ENCODE measurements around the gene SARS2.

SARS2 gene

GRCh38 chr19:38956264-38956663 lies 25.7 kb upstream of the SARS2 start:
- no peak for TF ChIP-seq CTCF (IDR thresholded peaks at IDR 0.05; ENCODE audit: poor library complexity, severe bottlenecking)
- H3K4me1 ChIP-seq (ENCODE audit: insufficient read depth, poor library complexity, severe bottlenecking), result no peaks in the 10 kb centered on the region
- H3K36me3 ChIP-seq (ENCODE audit: low read depth), result no peaks in the 10 kb centered on the region
- no peaks in the 10 kb centered on the region for H3K27me3 ChIP-seq (ENCODE audit: insufficient read depth, poor library complexity, severe bottlenecking)
- no peak overlapping the region for H3K4me3 ChIP-seq (ENCODE audit: severe bottlenecking)
- H3K27ac ChIP-seq (ENCODE audit: poor library complexity, severe bottlenecking), result no peak overlapping the region
- DNase-seq (ENCODE audit: low spot score) (no peak), ATAC-seq (ENCODE audit: low read depth) (no peak)
- H3K9me3 ChIP-seq (ENCODE audit: severe bottlenecking), result no peaks in the 10 kb centered on the region

GRCh38 chr19:38953677-38954076 lies 23.1 kb upstream of the SARS2 start:
- H3K27me3 ChIP-seq (ENCODE audit: insufficient read depth, poor library complexity, severe bottlenecking), result no peaks in the 10 kb centered on the region
- TF ChIP-seq CTCF (IDR thresholded peaks at IDR 0.05; ENCODE audit: poor library complexity, severe bottlenecking), result no peak
- H3K36me3 ChIP-seq (ENCODE audit: low read depth), result no peaks in the 10 kb centered on the region
- ATAC-seq (ENCODE audit: low read depth) (no peak), DNase-seq (ENCODE audit: low spot score) (no peak)
- H3K27ac ChIP-seq (ENCODE audit: poor library complexity, severe bottlenecking), result no peak overlapping the region
- H3K4me1 ChIP-seq (ENCODE audit: insufficient read depth, poor library complexity, severe bottlenecking), result no peaks in the 10 kb centered on the region
- no peak overlapping the region for H3K4me3 ChIP-seq (ENCODE audit: severe bottlenecking)
- no peaks in the 10 kb centered on the region for H3K9me3 ChIP-seq (ENCODE audit: severe bottlenecking)

- no peaks in the 10 kb centered on the region for H3K36me3 ChIP-seq (ENCODE audit: low read depth)
- H3K27me3 ChIP-seq (ENCODE audit: insufficient read depth, poor library complexity, severe bottlenecking), result no peaks in the 10 kb centered on the region
- ATAC-seq (ENCODE audit: low read depth), result peak; percentile 28; the same call in 1 of the 3 replicates
- peak; percentile 36 for TF ChIP-seq CTCF (IDR thresholded peaks at IDR 0.05; ENCODE audit: poor library complexity, severe bottlenecking)
- no peaks in the 10 kb centered on the region for H3K4me1 ChIP-seq (ENCODE audit: insufficient read depth, poor library complexity, severe bottlenecking)
- no peaks in the 10 kb centered on the region for H3K9me3 ChIP-seq (ENCODE audit: severe bottlenecking)
- H3K27ac ChIP-seq (ENCODE audit: poor library complexity, severe bottlenecking), result no peak overlapping the region
- H3K4me3 ChIP-seq (ENCODE audit: severe bottlenecking), result no peak overlapping the region
- no peak for DNase-seq (ENCODE audit: low spot score)
Observed at GRCh38 chr19:38952395-38953165, 22.0 kb upstream of the SARS2 start.

- ATAC-seq (ENCODE audit: low read depth) (no peak), DNase-seq (ENCODE audit: low spot score) (no peak)
- H3K27ac ChIP-seq (ENCODE audit: poor library complexity, severe bottlenecking), result no peak overlapping the region
- TF ChIP-seq CTCF (IDR thresholded peaks at IDR 0.05; ENCODE audit: poor library complexity, severe bottlenecking), result no peak
- no peaks in the 10 kb centered on the region for H3K36me3 ChIP-seq (ENCODE audit: low read depth)
- no peak overlapping the region for H3K4me3 ChIP-seq (ENCODE audit: severe bottlenecking)
- H3K9me3 ChIP-seq (ENCODE audit: severe bottlenecking), result no peaks in the 10 kb centered on the region
- no peaks in the 10 kb centered on the region for H3K4me1 ChIP-seq (ENCODE audit: insufficient read depth, poor library complexity, severe bottlenecking)
- H3K27me3 ChIP-seq (ENCODE audit: insufficient read depth, poor library complexity, severe bottlenecking), result no peaks in the 10 kb centered on the region
Observed at GRCh38 chr19:38951187-38951586, 20.6 kb upstream of the SARS2 start.

All from RWPE2 (cell line).